ENCODE data around the gene TMEM259.

Gene TMEM259

DNA sequence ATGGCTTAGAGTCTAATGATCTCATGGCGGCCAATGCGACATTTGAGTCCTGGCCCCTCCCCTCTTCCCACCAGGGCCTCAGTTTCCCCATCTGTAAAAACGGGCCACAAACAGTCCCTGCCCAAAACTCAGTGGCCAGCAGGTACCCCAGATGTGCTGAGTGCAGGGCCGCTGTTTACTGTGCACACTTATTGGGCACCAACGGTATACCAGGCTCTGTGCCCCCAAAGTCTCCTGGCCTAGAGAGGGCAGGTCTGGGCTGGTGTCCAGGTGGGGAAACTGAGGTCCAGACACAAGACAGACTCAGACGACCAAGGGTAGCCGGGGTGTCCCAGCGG, 60.4 kb downstream of the TMEM259 start:
- DNase-seq (ENCODE audit: low spot score), result no peak

- no peak for DNase-seq (ENCODE audit: low spot score)
Observed at GRCh38 chr19:960020-960419, 60.9 kb downstream of the TMEM259 start.
